RWPE2 (cell line): Measurements from ENCODE around the gene ZNF576.
"Not testable (repeated sequence)": the region's sequence is repeated elsewhere in the genome, so short reads cannot be mapped to it uniquely, and the experiment has no call there.

Experiments
- ATAC-seq: fragments of 200-7000 bp; cut with Tn5 transposase; 3 replicates; pipeline ENCODE4 v1.9.1; 2021; ENCODE audit warnings: low read depth
- DNase-seq: peaks from one replicate; pipeline ENCODE4 v3.0.0-alpha.2; 2020; ENCODE audit warnings: low spot score
- H3K27ac ChIP-seq: fragments of 450-650 bp; 2 replicates; pipeline ENCODE4 v1.5.1; 2017; ENCODE audit warnings: mild to moderate bottlenecking; ENCODE audit not compliant: poor library complexity, severe bottlenecking
- H3K27me3 ChIP-seq: fragments of 250-450 bp; sonication (Bioruptor Pico); 2 replicates; pipeline ENCODE4 v1.5.1; 2021; ENCODE audit warnings: mild to moderate bottlenecking, moderate library complexity; ENCODE audit not compliant: insufficient read depth, poor library complexity, severe bottlenecking
- H3K36me3 ChIP-seq: fragments of 250-450 bp; sonication (Bioruptor Pico); 2 replicates; pipeline ENCODE4 v1.5.1; 2020; ENCODE audit warnings: low read depth, mild to moderate bottlenecking, moderate library complexity
- H3K4me1 ChIP-seq: fragments of 250-450 bp; sonication (Bioruptor Pico); 2 replicates; pipeline ENCODE4 v1.5.1; 2021; ENCODE audit warnings: mild to moderate bottlenecking, moderate library complexity; ENCODE audit not compliant: insufficient read depth, poor library complexity, severe bottlenecking
- H3K4me3 ChIP-seq: fragments of 250-450 bp; sonication (Bioruptor Pico); 2 replicates; pipeline ENCODE4 v1.5.1; 2021; ENCODE audit warnings: mild to moderate bottlenecking, moderate library complexity; ENCODE audit not compliant: severe bottlenecking
- H3K9me3 ChIP-seq: fragments of 250-450 bp; sonication (Bioruptor Pico); 2 replicates; pipeline ENCODE4 v1.5.1; 2021; ENCODE audit warnings: mild to moderate bottlenecking, moderate library complexity; ENCODE audit not compliant: severe bottlenecking
- CTCF ChIP-seq: fragments of 450-650 bp; IDR thresholded peaks from one replicate; pipeline ENCODE4 v1.5.1; 2017; ENCODE audit warnings: mild to moderate bottlenecking, moderate library complexity; ENCODE audit not compliant: poor library complexity, severe bottlenecking

ZNF576 gene

GRCh38 chr19:43648633-43649032 lies 52.2 kb downstream of the ZNF576 start:
- Histone ChIP-seq H3K27me3 (no peaks in the 10 kb centered on the region), H3K36me3 (peaks cover 51% of the 10 kb centered on the region), H3K4me3 (no peak overlapping the region), H3K9me3 (no peaks in the 10 kb centered on the region), H3K27ac (no peak overlapping the region), H3K4me1 (no peaks in the 10 kb centered on the region)
- ATAC-seq = no peak
- no peak for DNase-seq
- TF ChIP-seq CTCF = no peak

- no peaks in the 10 kb centered on the region for H3K27me3 ChIP-seq
- H3K4me3 ChIP-seq = no peak overlapping the region
- ATAC-seq (no peak), DNase-seq (no peak)
- no peaks in the 10 kb centered on the region for H3K9me3 ChIP-seq
- H3K27ac ChIP-seq = no peak overlapping the region
- no peak for TF ChIP-seq CTCF
- H3K36me3 ChIP-seq = peaks cover 55% of the 10 kb centered on the region
- no peaks in the 10 kb centered on the region for H3K4me1 ChIP-seq
Observed at GRCh38 chr19:43649514-43649913, 53.1 kb downstream of the ZNF576 start.

GRCh38 chr19:43650276-43650675 lies 53.9 kb downstream of the ZNF576 start:
- H3K36me3 ChIP-seq = peaks cover 63% of the 10 kb centered on the region
- ATAC-seq = not testable (repeated sequence)

More at GRCh38 chr19:43650276-43650675, 53.9 kb downstream of the ZNF576 start:
- not testable (repeated sequence) for H3K27me3 ChIP-seq, H3K4me3 ChIP-seq, H3K27ac ChIP-seq, H3K4me1 ChIP-seq, DNase-seq, H3K9me3 ChIP-seq
